WTC11 (cell line): ENCODE data around the gene MAPK8IP1. TPM values are rescaled to one million over a fixed set of nuclear protein-coding genes. Genes with fewer than 3 reads are reported as not detected.

ENCODE experiments used
- ATAC-seq: fragments of 200-7000 bp; cut with Tn5 transposase; 2 replicates; pipeline ENCODE4 v1.10.0; 2021; ENCODE audit warnings: mild to moderate bottlenecking, moderate library complexity
- CTCF ChIA-PET: fragments of 300-600 bp; sonication (Branson Sonifier 250); formaldehyde crosslinking; loops from one replicate; lab custom pipeline; 2021; ENCODE audit warnings: antibody characterized with exemption; lab: Charles Lee
- POLR2A ChIA-PET: fragments of 350-600 bp; sonication (Branson Sonifier 250); formaldehyde crosslinking; loops from one replicate; lab custom pipeline; 2021; ENCODE audit warnings: antibody characterized with exemption; lab: Charles Lee
- DNase-seq: peaks from one replicate; pipeline ENCODE4 v3.0.0; 2021; ENCODE audit warnings: low spot score
- H3K27ac Mint-ChIP-seq: 2 replicates; pipeline ENCODE4 v1.8.0; 2021; ENCODE audit warnings: mixed read lengths
- H3K27me3 Mint-ChIP-seq: 2 replicates; pipeline ENCODE4 v1.8.0; 2021; ENCODE audit warnings: low read depth, mild to moderate bottlenecking, moderate library complexity, mixed read lengths
- H3K36me3 Mint-ChIP-seq: 2 replicates; pipeline ENCODE4 v1.8.0; 2021; ENCODE audit warnings: mixed read lengths
- H3K4me1 Mint-ChIP-seq: 2 replicates; pipeline ENCODE4 v1.8.0; 2022; ENCODE audit warnings: mixed read lengths
- H3K4me3 Mint-ChIP-seq: 2 replicates; pipeline ENCODE4 v1.8.0; 2021; ENCODE audit warnings: mild to moderate bottlenecking, moderate library complexity, mixed read lengths
- H3K9me3 Mint-ChIP-seq: 2 replicates; pipeline ENCODE4 v1.8.0; 2021; ENCODE audit warnings: mixed read lengths
- CREB1 ChIP-seq: sonication (generic); formaldehyde crosslinking; IDR thresholded peaks from 2 replicates; pipeline ENCODE4 v1.8.0; 2023; ENCODE audit warnings: mild to moderate bottlenecking, missing genetic modification reagents
- ETV6 ChIP-seq: sonication (generic); formaldehyde crosslinking; IDR thresholded peaks from 2 replicates; pipeline ENCODE4 v1.8.1; 2022; ENCODE audit warnings: mild to moderate bottlenecking, missing genetic modification reagents
- HMGA2 ChIP-seq: fragments of 250-450 bp; sonication (Bioruptor Pico); IDR thresholded peaks from 2 replicates; pipeline ENCODE4 v1.4.0; 2021; ENCODE audit warnings: mild to moderate bottlenecking, moderate library complexity
- MYBL2 ChIP-seq: sonication (generic); formaldehyde crosslinking; IDR thresholded peaks from 2 replicates; pipeline ENCODE4 v1.8.1; 2023; ENCODE audit warnings: mild to moderate bottlenecking, moderate library complexity, missing genetic modification reagents
- TP53 ChIP-seq: sonication (generic); formaldehyde crosslinking; IDR thresholded peaks from 2 replicates; pipeline ENCODE4 v1.8.1; 2023; ENCODE audit warnings: mild to moderate bottlenecking, missing genetic modification reagents
- total RNA-seq: library from RNA; stranded (reverse); gene quantifications from 3 replicates; pipeline ENCODE4 v1.2.3, GENCODE V29; 2021
- TF ChIP-seq, protein P1 (sequence below): sonication (generic); formaldehyde crosslinking; IDR thresholded peaks from 2 replicates; pipeline ENCODE4 v1.8.0; 2023; ENCODE audit warnings: missing genetic modification reagents, mild to moderate bottlenecking, borderline replicate concordance
- TF ChIP-seq, protein P2 (sequence below): fragments of 250-450 bp; sonication (Bioruptor Pico); IDR thresholded peaks from 2 replicates; pipeline ENCODE4 v1.9.0; 2021; ENCODE audit warnings: mild to moderate bottlenecking
- TF ChIP-seq, protein P3 (sequence below): sonication (generic); formaldehyde crosslinking; IDR thresholded peaks from 2 replicates; pipeline ENCODE4 v1.8.1; 2022; ENCODE audit warnings: low read depth, missing genetic modification reagents, borderline replicate concordance
- TF ChIP-seq, protein P4 (sequence below): fragments of 250-450 bp; sonication (Bioruptor Pico); IDR thresholded peaks from 2 replicates; pipeline ENCODE4 v1.9.0; 2021; ENCODE audit warnings: moderate library complexity, mild to moderate bottlenecking, inconsistent platforms, borderline replicate concordance
- TF ChIP-seq, protein P5 (sequence below): fragments of 250-450 bp; sonication (Bioruptor Pico); IDR thresholded peaks from 2 replicates; pipeline ENCODE4 v1.8.0; 2021; ENCODE audit warnings: mild to moderate bottlenecking
- TF ChIP-seq, protein P6 (sequence below): sonication (generic); formaldehyde crosslinking; IDR thresholded peaks from 2 replicates; pipeline ENCODE4 v1.8.0; 2023; ENCODE audit warnings: mild to moderate bottlenecking, missing genetic modification reagents
- TF ChIP-seq, protein P7 (sequence below): sonication (generic); formaldehyde crosslinking; IDR thresholded peaks from 2 replicates; pipeline ENCODE4 v1.8.0; 2022; ENCODE audit warnings: mild to moderate bottlenecking, missing genetic modification reagents
- TF ChIP-seq, protein P8 (sequence below): sonication (generic); formaldehyde crosslinking; IDR thresholded peaks from 2 replicates; pipeline ENCODE4 v1.8.0; 2023; ENCODE audit warnings: missing genetic modification reagents

Gene MAPK8IP1
- total RNA-seq, 1 experiment from 2014 or later: 34.1 TPM

DNA sequence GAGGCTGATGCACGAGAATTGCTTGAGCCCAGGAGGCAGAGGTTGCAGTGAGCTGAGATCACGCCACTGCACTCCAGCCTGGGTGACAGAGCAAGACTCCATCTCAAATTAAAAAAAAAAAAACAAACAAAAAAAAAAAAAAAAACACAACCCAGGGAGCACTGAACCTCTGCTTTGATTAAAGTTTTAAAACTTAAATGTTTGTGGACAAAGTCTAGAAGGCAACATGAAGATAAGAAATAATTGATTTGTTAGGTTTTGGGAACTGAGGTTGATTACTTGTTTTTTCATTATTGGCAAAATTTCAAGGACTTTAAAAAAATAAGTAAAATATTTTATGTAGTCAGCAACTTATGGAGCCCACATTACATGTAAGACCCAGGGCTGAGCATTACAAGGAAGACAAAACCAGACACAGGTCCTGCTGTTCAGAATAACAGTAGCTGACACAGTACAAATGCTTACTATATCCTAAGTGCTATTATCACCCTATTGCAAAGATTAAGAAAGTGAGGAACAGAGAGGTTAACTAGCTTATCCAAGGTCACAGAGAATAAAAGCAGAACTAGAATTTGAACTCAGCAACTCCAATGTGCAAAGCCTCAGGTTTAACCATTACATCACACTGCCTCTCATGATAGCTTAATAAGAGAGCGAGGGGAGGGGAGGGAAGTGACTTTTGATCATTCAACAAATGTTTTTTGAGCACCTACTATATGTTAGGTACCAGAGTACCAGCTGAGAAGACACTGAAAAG is 40.5 kb upstream of the MAPK8IP1 start (continued):
- TF ChIP-seq, protein P1, sequence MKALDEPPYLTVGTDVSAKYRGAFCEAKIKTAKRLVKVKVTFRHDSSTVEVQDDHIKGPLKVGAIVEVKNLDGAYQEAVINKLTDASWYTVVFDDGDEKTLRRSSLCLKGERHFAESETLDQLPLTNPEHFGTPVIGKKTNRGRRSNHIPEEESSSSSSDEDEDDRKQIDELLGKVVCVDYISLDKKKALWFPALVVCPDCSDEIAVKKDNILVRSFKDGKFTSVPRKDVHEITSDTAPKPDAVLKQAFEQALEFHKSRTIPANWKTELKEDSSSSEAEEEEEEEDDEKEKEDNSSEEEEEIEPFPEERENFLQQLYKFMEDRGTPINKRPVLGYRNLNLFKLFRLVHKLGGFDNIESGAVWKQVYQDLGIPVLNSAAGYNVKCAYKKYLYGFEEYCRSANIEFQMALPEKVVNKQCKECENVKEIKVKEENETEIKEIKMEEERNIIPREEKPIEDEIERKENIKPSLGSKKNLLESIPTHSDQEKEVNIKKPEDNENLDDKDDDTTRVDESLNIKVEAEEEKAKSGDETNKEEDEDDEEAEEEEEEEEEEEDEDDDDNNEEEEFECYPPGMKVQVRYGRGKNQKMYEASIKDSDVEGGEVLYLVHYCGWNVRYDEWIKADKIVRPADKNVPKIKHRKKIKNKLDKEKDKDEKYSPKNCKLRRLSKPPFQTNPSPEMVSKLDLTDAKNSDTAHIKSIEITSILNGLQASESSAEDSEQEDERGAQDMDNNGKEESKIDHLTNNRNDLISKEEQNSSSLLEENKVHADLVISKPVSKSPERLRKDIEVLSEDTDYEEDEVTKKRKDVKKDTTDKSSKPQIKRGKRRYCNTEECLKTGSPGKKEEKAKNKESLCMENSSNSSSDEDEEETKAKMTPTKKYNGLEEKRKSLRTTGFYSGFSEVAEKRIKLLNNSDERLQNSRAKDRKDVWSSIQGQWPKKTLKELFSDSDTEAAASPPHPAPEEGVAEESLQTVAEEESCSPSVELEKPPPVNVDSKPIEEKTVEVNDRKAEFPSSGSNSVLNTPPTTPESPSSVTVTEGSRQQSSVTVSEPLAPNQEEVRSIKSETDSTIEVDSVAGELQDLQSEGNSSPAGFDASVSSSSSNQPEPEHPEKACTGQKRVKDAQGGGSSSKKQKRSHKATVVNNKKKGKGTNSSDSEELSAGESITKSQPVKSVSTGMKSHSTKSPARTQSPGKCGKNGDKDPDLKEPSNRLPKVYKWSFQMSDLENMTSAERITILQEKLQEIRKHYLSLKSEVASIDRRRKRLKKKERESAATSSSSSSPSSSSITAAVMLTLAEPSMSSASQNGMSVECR (CRISPR knock-in tag): no peak
- TF ChIP-seq TP53 (CRISPR knock-in tag) (no peak), MYBL2 (CRISPR knock-in tag) (no peak), CREB1 (CRISPR knock-in tag) (no peak)
- TF ChIP-seq, protein P2, sequence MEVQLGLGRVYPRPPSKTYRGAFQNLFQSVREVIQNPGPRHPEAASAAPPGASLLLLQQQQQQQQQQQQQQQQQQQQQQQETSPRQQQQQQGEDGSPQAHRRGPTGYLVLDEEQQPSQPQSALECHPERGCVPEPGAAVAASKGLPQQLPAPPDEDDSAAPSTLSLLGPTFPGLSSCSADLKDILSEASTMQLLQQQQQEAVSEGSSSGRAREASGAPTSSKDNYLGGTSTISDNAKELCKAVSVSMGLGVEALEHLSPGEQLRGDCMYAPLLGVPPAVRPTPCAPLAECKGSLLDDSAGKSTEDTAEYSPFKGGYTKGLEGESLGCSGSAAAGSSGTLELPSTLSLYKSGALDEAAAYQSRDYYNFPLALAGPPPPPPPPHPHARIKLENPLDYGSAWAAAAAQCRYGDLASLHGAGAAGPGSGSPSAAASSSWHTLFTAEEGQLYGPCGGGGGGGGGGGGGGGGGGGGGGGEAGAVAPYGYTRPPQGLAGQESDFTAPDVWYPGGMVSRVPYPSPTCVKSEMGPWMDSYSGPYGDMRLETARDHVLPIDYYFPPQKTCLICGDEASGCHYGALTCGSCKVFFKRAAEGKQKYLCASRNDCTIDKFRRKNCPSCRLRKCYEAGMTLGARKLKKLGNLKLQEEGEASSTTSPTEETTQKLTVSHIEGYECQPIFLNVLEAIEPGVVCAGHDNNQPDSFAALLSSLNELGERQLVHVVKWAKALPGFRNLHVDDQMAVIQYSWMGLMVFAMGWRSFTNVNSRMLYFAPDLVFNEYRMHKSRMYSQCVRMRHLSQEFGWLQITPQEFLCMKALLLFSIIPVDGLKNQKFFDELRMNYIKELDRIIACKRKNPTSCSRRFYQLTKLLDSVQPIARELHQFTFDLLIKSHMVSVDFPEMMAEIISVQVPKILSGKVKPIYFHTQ (CRISPR knock-in tag): no peak
- TF ChIP-seq, protein P3, sequence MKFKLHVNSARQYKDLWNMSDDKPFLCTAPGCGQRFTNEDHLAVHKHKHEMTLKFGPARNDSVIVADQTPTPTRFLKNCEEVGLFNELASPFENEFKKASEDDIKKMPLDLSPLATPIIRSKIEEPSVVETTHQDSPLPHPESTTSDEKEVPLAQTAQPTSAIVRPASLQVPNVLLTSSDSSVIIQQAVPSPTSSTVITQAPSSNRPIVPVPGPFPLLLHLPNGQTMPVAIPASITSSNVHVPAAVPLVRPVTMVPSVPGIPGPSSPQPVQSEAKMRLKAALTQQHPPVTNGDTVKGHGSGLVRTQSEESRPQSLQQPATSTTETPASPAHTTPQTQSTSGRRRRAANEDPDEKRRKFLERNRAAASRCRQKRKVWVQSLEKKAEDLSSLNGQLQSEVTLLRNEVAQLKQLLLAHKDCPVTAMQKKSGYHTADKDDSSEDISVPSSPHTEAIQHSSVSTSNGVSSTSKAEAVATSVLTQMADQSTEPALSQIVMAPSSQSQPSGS (CRISPR knock-in tag): no peak
- TF ChIP-seq, protein P4, sequence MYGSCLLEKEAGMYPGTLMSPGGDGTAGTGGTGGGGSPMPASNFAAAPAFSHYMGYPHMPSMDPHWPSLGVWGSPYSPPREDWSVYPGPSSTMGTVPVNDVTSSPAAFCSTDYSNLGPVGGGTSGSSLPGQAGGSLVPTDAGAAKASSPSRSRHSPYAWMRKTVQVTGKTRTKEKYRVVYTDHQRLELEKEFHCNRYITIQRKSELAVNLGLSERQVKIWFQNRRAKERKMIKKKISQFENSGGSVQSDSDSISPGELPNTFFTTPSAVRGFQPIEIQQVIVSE (CRISPR knock-in tag): no peak
- TF ChIP-seq, protein P5, sequence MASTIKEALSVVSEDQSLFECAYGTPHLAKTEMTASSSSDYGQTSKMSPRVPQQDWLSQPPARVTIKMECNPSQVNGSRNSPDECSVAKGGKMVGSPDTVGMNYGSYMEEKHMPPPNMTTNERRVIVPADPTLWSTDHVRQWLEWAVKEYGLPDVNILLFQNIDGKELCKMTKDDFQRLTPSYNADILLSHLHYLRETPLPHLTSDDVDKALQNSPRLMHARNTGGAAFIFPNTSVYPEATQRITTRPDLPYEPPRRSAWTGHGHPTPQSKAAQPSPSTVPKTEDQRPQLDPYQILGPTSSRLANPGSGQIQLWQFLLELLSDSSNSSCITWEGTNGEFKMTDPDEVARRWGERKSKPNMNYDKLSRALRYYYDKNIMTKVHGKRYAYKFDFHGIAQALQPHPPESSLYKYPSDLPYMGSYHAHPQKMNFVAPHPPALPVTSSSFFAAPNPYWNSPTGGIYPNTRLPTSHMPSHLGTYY (CRISPR knock-in tag): no peak
- TF ChIP-seq, protein P6, sequence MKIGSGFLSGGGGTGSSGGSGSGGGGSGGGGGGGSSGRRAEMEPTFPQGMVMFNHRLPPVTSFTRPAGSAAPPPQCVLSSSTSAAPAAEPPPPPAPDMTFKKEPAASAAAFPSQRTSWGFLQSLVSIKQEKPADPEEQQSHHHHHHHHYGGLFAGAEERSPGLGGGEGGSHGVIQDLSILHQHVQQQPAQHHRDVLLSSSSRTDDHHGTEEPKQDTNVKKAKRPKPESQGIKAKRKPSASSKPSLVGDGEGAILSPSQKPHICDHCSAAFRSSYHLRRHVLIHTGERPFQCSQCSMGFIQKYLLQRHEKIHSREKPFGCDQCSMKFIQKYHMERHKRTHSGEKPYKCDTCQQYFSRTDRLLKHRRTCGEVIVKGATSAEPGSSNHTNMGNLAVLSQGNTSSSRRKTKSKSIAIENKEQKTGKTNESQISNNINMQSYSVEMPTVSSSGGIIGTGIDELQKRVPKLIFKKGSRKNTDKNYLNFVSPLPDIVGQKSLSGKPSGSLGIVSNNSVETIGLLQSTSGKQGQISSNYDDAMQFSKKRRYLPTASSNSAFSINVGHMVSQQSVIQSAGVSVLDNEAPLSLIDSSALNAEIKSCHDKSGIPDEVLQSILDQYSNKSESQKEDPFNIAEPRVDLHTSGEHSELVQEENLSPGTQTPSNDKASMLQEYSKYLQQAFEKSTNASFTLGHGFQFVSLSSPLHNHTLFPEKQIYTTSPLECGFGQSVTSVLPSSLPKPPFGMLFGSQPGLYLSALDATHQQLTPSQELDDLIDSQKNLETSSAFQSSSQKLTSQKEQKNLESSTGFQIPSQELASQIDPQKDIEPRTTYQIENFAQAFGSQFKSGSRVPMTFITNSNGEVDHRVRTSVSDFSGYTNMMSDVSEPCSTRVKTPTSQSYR: no peak

DNA sequence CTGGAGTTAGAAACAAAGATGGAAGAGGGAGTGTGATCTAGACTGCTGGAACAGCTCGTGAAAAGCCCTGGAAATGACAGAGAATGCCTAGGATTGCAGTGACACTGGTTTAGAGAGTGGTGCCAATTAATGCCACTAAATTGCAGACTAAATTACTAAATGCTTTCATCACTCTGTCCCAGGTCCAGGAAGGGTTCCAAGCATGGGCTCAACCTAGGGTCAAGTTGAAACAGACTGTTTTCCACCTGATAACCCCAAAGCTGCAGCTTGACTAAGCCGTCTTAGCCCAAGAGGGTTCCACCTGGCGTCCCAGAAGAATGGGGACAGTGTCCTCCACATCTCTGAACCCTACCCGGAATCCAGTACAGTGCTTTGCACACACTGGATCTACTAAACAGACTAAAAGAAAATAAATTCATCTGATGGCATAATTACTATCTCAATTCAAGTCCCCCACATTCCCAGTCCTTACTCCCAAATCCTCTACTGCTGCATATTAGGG is 39.2 kb upstream of the MAPK8IP1 start:
- Mint-ChIP-seq H3K4me3 (no peak overlapping the region), H3K27me3 (peaks cover 34% of the 10 kb centered on the region), H3K9me3 (peaks cover 8% of the 10 kb centered on the region; the same call in 1 of the 2 replicates), H3K36me3 (no peaks in the 10 kb centered on the region), H3K4me1 (peaks cover 11% of the 10 kb centered on the region), H3K27ac (no peak overlapping the region)
- ATAC-seq (no peak), DNase-seq (no peak)
- CTCF ChIA-PET: interaction anchor here (1.0 to 1.5 kb wide), 3 partner anchors 30 to 75 kb away, joined by 4 to 6 read pairs (median 4); partner anchors contain the start of gene PEX16
- POLR2A ChIA-PET: interaction anchor here (1.1 to 1.5 kb wide), 2 partner anchors 13 to 76 kb away, joined by 5 to 9 read pairs; partner anchors contain the start of gene LARGE2
- TF ChIP-seq ETV6 (no peak), HMGA2 (no peak)
- TF ChIP-seq, protein P7, sequence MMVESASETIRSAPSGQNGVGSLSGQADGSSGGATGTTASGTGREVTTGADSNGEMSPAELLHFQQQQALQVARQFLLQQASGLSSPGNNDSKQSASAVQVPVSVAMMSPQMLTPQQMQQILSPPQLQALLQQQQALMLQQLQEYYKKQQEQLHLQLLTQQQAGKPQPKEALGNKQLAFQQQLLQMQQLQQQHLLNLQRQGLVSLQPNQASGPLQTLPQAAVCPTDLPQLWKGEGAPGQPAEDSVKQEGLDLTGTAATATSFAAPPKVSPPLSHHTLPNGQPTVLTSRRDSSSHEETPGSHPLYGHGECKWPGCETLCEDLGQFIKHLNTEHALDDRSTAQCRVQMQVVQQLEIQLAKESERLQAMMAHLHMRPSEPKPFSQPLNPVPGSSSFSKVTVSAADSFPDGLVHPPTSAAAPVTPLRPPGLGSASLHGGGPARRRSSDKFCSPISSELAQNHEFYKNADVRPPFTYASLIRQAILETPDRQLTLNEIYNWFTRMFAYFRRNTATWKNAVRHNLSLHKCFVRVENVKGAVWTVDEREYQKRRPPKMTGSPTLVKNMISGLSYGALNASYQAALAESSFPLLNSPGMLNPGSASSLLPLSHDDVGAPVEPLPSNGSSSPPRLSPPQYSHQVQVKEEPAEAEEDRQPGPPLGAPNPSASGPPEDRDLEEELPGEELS (CRISPR knock-in tag): no peak
- TF ChIP-seq, protein P8, sequence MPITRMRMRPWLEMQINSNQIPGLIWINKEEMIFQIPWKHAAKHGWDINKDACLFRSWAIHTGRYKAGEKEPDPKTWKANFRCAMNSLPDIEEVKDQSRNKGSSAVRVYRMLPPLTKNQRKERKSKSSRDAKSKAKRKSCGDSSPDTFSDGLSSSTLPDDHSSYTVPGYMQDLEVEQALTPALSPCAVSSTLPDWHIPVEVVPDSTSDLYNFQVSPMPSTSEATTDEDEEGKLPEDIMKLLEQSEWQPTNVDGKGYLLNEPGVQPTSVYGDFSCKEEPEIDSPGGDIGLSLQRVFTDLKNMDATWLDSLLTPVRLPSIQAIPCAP: no peak
